IPS-NIHi11 (cell line): ENCODE data around the gene AQP2.
"Not testable (repeated sequence)": the region's sequence is repeated elsewhere in the genome, so short reads cannot be mapped to it uniquely, and the experiment has no call there.

ENCODE experiments used
- DNase-seq: peaks from one replicate; pipeline ENCODE4 v3.0.0; 2012; ENCODE audit warnings: mixed read lengths, low spot score

Gene AQP2

DNA sequence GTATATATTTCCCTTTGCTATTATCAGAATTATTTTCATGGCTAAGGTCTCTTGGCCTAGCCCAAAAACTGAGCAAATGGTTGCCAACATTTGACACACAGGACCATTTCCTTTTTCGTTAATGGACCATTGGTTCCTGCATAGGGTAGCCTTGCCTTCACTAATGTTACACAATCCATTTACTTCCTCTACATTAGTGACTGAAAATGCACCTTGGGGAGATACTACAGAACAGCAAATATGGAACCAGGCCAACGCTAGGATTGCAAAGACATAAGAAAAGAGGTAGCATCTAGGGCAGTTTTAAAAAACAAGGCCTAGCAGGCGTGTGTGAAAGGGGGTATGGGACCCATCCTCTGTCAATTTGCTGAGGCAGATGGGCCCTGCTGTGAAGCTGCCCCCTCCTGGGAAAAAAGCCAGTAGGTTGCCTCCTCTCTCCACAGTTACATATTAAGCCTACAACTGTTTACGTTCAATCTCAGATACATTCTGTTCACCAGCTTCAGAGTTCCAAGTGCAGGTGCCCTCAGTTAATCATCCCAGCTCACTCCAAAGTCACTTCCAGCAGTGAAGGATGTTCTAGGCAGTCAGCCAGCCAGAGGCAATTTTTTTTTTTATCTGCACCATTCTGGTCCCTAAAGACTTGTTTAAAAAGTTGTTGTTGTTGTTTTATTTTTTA is 37.2 kb downstream of the AQP2 start:
- no peak for DNase-seq

DNA sequence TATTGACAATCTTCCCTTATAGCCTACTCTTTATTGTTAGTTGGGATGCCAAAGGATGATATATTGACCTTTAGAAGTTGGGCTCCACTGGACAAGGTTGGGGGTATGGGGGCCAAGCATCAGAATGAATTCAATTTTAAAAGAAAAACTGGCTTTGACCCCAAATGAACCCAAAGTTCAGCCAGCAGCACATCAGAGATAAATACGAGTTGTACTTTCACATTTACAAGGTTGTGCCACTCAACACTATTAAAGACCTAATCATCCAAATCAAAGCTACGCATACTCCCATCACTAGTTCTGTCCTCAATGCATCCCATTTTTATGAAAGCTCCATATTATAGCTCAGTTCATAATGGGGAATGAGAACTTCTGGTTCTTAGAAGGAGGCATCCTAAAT is 38.9 kb downstream of the AQP2 start:
- DNase-seq = not testable (repeated sequence)

DNA sequence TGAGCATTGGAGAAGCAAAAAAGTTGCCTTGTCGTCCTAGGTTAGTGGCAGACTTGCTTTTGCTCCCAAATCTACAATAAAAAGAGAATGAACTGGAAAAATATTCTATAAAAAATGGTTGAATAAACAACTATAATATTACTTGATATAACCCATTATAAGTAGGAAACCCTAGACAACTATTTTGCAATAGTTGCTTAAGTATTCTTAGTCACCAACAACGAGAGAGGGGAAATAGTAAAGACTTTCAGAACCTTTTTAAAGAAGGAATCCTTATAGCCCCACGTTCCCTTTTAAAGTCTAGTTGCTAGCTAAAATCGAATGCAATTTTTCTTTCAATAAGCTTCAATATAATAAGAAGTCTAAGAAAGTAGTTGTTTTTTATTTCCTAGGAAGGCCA is 39.7 kb downstream of the AQP2 start:
- DNase-seq = no peak

DNA sequence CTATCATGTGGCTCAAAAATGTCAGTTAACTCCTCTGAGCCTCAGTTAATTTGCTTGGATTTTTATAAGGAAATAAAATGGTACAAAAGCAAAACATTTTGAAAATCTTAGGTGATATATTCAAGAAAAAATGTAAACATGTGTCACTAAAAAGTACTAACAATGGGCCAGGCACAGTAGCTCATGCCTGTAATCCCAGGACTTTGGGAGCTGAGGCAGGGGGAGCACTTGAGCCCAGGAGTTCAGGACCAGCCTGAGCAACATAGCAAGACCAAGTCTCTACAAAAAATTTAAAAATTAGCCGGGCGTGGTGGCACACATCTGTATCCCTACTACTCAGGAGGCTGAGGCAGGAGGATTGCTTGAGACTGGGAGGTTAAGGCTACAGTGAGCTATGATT is 47.9 kb downstream of the AQP2 start:
- no peak for DNase-seq

DNA sequence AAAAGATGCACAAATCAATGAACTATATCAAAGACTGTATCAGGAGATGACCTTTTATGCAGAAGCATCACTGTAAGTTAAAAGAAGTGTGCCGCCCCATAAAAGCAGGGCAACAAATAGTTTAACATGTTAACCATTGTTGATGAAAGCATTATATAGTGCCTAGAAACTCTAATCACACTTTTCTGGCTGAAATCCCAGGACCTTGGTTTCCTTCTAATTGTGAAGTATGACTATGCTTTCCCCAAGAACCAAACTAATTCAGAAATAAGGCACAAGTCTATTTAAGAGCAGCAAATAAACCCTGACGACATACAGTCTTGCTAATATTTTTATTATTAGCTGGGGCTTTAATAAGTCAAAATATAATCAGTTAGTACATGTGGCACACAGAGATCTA is 53.1 kb downstream of the AQP2 start:
- DNase-seq = no peak

DNA sequence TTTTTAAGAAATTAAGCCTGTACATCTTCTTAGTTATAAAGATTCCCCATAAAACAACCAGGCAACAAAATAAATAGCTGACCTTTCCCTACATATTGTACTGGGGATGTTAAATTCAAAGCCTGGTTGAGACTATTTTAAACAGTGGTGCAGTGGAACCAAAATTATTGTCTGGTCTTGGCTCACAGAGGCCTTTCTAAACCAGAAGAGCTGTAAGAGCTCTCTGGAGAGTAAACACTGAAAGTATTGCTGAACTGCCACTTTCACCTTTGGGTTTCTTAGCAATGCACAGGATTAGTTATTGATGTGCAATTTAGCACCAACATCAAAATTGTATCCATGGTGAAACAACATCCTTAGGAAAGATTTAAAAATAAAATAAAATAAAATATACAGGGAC is 54.2 kb downstream of the AQP2 start:
- no peak for DNase-seq

DNA sequence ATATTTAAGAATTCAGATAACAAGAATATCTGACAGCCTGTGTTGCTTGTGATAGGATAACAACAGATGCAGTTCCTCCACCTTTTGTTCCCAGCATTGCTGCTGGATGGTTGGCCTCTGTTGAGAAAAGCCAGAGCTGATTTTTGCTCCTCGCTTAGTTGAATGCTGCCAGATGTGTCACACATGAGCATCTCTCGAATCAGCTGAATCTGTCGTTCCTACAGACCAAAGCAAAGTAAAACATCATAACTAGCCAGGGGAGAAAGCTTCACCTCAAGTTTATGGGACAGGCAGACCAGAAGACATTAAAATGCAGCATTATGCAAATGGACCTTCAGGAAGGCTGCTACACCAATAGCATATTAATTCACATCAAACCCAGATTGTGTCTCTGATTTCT is 54.6 kb downstream of the AQP2 start:
- DNase-seq = no peak

DNA sequence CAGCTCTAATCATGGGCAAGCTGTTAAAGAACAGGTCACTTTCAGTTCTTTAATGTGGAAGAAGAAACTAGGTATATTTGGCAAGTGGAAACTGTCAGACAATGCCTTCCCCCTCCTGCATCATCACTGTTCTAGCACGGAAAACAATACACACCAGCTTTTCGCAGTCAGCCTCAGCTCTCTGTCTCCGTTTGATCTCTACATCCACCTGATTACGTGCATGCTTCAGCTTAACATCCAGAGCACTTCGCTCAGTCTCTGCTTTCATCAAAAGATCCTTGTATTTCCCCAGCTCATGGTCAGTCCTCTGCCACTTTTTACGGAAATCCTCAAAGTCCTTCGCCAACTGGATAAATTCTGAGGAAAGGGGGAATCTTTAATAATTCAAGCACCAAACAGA is 55.7 kb downstream of the AQP2 start:
- no peak for DNase-seq

DNA sequence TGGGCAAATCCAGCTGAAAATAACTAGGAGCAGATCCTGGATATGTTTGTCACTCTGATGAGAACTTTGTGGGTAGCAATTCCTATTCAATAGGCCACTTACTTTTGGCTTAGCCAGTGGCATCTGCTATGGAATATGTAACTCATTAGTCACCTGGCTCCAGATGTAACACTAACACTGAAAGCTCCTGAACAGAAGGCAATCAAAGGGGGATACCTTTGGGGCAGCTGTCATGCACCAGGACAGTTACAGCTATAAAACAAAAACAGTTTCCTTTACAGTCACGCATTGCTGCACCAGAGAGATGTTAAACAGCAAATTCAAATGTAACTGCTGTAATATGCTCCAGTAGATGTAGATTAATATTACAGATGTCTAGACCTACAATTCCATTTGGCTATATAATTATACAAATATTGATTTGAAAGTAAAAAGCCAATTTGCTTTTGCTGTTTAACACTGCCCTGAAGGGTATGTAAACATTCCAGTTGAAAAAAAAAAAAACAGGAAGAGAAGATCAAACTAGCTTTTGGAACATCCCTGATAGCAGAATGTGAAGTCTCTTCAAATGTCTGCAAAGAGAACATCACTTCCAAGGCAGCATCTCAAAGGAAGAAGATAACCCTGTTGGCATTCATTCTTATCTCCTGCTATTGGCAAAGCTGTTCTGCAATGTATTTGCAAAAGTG is 56.4 kb downstream of the AQP2 start:
- DNase-seq = no peak
